ENCODE results near the gene C1QL1. TPM values are rescaled to one million over a fixed set of nuclear protein-coding genes. Genes with fewer than 3 reads are reported as not detected.

The C1QL1 gene
- total and polyA plus RNA-seq, 3 donors from 2014 or later: 0.74 to 1.7 (median 1.3) TPM

- H3K27ac ChIP-seq: no peak overlapping the region
- H3K9me3 ChIP-seq: no peaks in the 10 kb centered on the region
- H3K36me3 ChIP-seq (ENCODE audit: low read depth, missing control alignments): no peaks in the 10 kb centered on the region
- H3K4me3 ChIP-seq: no peak overlapping the region
- WGBS, 2 donors: 88 to 90% methylated on average over 2 of the region's 2 CpGs
- intact Hi-C loops (cut with DNase I; ENCODE audit: low total_unique reads): no loop called here
- DNase-seq: no peak
- TF ChIP-seq, protein P1, sequence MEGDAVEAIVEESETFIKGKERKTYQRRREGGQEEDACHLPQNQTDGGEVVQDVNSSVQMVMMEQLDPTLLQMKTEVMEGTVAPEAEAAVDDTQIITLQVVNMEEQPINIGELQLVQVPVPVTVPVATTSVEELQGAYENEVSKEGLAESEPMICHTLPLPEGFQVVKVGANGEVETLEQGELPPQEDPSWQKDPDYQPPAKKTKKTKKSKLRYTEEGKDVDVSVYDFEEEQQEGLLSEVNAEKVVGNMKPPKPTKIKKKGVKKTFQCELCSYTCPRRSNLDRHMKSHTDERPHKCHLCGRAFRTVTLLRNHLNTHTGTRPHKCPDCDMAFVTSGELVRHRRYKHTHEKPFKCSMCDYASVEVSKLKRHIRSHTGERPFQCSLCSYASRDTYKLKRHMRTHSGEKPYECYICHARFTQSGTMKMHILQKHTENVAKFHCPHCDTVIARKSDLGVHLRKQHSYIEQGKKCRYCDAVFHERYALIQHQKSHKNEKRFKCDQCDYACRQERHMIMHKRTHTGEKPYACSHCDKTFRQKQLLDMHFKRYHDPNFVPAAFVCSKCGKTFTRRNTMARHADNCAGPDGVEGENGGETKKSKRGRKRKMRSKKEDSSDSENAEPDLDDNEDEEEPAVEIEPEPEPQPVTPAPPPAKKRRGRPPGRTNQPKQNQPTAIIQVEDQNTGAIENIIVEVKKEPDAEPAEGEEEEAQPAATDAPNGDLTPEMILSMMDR (IDR thresholded peaks at IDR 0.05): no peak
- no peak for TF ChIP-seq POLR2A (IDR thresholded peaks at IDR 0.05)
- H3K27me3 ChIP-seq: no peaks in the 10 kb centered on the region
- H3K4me1 ChIP-seq: no peaks in the 10 kb centered on the region
Observed at GRCh38 chr17:45005700-45006099, 37.6 kb upstream of the C1QL1 start.

- H3K27me3 ChIP-seq: no peaks in the 10 kb centered on the region
- 93 to 98% methylated on average over 3 of the region's 3 CpGs for WGBS, 2 donors
- H3K4me1 ChIP-seq: no peaks in the 10 kb centered on the region
- no peak for DNase-seq
- no peak for TF ChIP-seq POLR2A (IDR thresholded peaks at IDR 0.05)
- TF ChIP-seq, protein P1 (IDR thresholded peaks at IDR 0.05): no peak
- H3K9me3 ChIP-seq: no peaks in the 10 kb centered on the region
- H3K36me3 ChIP-seq (ENCODE audit: low read depth, missing control alignments): no peaks in the 10 kb centered on the region
- no peak overlapping the region for H3K4me3 ChIP-seq
- intact Hi-C loops (cut with DNase I; ENCODE audit: low total_unique reads): no loop called here
- H3K27ac ChIP-seq: no peak overlapping the region
Observed at GRCh38 chr17:45004388-45004787, 36.3 kb upstream of the C1QL1 start.

DNA sequence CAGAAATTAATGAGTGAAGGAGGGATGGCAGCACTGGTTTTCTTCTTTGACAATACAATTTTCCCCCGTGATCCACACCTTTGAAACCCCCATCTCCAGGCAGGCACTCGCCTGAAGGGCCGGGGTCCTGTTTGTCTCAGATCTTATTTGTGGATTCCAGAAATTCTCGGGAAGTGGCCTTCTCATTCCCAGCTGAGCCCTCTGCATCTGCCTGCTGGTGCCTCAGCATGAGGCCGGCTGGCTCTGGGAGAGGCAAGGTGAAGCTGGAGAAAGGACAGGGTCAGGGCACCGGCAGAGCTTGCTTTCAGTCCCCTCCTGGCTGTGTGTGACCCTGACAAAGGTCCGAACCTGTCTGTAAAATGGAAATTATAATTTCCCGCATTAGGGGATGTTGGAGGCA is 35.8 kb upstream of the C1QL1 start:
- no peak for TF ChIP-seq POLR2A (IDR thresholded peaks at IDR 0.05)
- TF ChIP-seq, protein P1 (IDR thresholded peaks at IDR 0.05): no peak
- no peak overlapping the region for H3K4me3 ChIP-seq
- intact Hi-C loops (cut with DNase I; ENCODE audit: low total_unique reads): no loop called here
- no peaks in the 10 kb centered on the region for H3K4me1 ChIP-seq
- no peaks in the 10 kb centered on the region for H3K27me3 ChIP-seq
- H3K9me3 ChIP-seq: no peaks in the 10 kb centered on the region
- WGBS, 2 donors: 76% methylated on average over 8 of the region's 8 CpGs
- DNase-seq: no peak
- H3K27ac ChIP-seq: no peak overlapping the region
- no peaks in the 10 kb centered on the region for H3K36me3 ChIP-seq (ENCODE audit: low read depth, missing control alignments)

DNA sequence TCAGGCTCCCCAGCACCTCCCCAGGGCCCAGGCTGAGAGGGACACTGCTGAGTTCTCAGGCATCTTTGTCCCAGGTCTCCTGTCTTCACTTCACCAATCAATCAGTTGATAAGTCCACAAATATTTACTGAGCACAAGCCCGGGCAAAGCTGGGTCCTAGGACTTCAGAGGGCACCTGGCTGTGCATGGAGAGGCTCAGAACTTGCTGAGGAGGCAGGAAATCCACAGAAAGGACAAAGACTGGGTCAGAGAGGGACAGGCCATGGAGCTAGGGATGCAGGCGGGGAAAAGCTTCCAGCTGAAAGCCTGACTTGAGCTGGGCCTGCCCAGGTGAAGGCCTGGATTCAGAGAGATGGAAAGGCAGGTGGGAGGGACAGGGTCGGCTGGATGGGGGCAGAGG is 33.2 kb upstream of the C1QL1 start:
- intact Hi-C loops (cut with DNase I; ENCODE audit: low total_unique reads): no loop called here
- Histone ChIP-seq H3K27ac (no peak overlapping the region), H3K27me3 (no peaks in the 10 kb centered on the region), H3K4me3 (no peak overlapping the region), H3K4me1 (no peaks in the 10 kb centered on the region), H3K9me3 (no peaks in the 10 kb centered on the region), H3K36me3 (ENCODE audit: low read depth, missing control alignments) (no peaks in the 10 kb centered on the region)
- TF ChIP-seq, protein P1 (IDR thresholded peaks at IDR 0.05): no peak
- TF ChIP-seq POLR2A (IDR thresholded peaks at IDR 0.05): no peak
- 72 to 84% methylated on average over 3 of the region's 3 CpGs for WGBS, 2 donors
- DNase-seq: no peak

DNA sequence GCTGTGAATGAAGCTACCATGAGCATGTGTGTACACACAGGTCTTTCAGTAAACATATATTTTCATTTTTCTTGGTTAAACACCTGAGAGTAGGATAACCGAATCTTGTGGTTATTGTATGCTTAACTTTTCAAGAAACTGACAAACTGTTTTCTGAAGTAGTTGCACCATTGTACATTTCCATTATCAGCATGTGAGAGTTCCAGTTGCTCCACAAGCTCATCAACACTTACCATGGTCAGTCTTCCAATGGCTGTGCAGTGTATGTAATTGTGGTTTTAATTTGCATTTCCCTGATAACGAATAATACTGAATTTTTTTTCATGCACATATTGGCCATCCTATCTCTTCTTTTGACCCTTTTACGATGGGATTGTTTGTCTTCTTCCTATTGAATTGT is 31.3 kb upstream of the C1QL1 start:
- DNase-seq: no peak
- Histone ChIP-seq H3K36me3 (ENCODE audit: low read depth, missing control alignments) (no peaks in the 10 kb centered on the region), H3K4me3 (no peak overlapping the region), H3K27me3 (no peaks in the 10 kb centered on the region), H3K9me3 (no peaks in the 10 kb centered on the region), H3K4me1 (no peaks in the 10 kb centered on the region), H3K27ac (no peak overlapping the region)
- intact Hi-C loops (cut with DNase I; ENCODE audit: low total_unique reads): no loop called here
- WGBS, 2 donors: 92 to 94% methylated on average over 3 of the region's 3 CpGs
- TF ChIP-seq, protein P1 (IDR thresholded peaks at IDR 0.05): no peak
- no peak for TF ChIP-seq POLR2A (IDR thresholded peaks at IDR 0.05)

All from testis (tissue), 3 donors.